ENCODE results near the gene DNM3.

The DNM3 gene

DNA sequence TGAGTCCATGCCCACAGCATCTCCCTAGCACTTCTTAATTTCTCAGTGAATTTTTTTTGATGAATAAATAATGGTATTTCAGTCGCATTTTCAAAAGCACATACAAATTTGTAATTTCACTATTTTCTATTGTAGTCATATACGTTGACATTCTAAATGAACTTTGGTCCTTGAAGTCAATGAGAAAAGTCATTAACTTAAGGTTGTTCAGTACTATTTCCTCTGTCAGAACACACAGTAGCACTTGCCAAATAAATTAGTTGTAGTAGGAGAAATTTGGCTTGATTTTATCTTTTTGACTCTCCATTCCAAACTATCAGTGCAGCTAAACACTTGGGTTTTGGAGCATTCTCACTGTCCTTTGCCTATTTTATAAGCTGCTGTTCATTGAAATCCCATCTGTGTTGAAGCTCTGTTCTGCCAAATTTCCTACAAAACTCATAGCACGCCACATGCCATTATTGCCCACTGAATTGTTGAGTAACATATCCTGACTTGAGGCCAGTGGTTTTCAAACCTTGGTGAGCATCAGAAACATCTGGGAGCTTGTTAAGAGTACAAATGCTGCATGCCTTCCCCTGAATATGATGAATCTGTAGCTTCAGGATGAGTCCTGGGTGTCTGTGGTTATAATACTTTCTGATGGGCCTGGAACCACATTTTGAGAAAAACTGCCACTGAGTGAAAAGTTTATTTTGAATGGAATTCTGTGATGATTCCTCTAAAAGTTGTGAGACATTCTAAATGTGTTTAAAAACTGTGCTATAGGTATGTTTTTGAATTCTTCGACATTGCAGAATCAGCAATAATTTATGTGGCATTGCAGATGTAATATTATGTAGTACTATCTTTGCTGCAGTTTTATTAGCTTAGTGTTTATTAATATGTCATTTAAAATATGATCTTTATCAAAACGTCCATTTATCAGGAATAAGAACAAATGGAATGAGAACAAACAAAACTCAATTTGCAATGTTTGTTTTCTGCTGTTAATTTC is 78.9 kb downstream of the DNM3 start:
- DNase-seq (ENCODE audit: low spot score): no peak

DNA sequence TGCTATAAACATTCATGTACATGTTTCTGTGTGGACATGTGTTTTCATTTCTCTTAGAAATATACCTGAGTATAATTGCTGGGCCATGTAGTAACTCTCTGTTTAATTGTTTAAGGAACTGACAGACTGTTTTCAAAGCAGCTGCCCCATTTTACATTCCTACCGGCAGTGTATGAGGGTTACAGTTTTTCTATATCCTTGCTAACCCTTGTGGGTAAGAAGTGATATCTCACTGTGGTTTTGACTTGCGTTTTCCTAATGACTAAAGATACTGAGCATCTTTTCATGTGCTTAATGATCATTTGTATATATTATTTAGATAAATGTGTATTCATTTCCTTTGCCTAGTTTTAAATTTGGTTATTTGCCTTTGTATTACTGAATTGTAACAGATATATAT is 81.7 kb downstream of the DNM3 start:
- DNase-seq (ENCODE audit: low spot score): no peak

DNA sequence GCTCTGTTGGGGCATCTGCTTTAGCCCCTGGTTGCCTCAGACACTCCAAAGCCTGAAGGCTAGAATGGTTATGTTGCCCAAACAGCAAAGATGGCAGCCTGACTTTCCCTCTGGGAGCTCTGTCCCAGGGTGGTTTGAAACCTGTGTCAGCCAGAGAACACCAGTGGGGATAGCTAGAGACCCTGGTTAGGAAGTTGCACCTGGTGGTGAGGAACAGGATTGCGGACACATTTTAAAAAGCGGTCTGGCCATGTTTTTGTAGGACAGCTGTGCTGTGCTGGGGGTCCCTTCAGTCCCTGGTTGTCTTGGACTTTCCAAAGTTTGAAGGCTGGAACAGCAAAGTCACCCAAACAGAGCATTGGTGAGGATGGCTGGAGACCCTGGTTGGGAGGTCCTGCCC is 87.8 kb downstream of the DNM3 start:
- no peak for DNase-seq (ENCODE audit: low spot score)

DNA sequence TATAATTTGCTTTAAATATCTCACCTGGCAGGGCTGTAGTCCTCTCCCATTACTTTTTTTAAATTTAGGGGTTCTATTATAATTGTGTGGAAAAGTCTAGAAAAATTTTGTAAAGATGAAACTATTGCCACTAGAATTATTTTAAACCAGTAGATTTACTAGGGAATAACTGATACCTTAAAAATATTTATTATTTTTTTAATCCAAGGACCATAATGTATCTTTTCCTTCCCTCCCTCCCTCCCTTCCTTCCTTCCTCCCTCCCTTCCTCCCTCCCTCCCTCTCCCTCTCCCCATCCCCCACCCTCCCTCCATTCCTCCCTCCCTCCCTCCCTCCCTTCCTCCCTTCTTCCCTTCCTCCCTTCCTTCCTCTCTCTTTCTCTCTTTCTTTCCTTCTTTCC is 90.5 kb downstream of the DNM3 start:
- no peak for DNase-seq (ENCODE audit: low spot score)

DNA sequence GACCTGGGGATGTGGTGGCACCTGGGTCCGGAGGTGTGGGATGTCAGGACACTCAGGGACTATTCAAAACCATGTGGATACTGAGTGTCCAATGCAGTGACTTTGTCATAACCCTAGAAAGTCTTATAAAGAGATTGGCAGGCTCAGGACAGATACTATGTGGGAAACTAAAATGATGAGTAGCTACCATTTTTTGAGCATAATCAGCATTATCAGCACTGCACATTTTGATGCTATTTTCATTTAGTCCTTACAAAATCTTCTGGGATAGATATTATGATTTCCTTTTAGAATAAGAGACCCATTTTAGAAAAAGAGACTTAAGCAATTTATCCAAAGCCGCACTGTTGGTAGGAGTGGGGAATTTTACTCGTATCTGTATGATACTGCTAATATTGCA is 93.4 kb downstream of the DNM3 start:
- DNase-seq (ENCODE audit: low spot score): no peak

DNA sequence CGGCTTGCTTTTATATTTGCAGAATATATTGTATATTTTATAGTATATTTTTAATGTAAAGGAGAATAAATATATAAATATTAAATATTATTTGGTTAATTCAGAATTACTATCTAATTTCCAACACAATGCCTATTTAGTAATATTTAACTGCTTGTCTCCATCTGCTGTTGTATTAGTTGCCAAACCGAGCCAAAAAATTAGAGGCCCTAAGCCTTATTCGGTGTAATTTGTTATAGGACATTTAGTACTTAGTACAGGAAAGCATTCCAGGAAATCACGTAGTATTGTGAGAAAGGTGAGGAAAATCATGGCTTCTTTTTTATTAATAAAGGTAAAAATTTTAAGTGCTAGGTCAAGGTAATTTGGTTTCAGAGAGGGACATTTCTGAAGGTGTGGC is 93.8 kb downstream of the DNM3 start:
- DNase-seq (ENCODE audit: low spot score): no peak

DNA sequence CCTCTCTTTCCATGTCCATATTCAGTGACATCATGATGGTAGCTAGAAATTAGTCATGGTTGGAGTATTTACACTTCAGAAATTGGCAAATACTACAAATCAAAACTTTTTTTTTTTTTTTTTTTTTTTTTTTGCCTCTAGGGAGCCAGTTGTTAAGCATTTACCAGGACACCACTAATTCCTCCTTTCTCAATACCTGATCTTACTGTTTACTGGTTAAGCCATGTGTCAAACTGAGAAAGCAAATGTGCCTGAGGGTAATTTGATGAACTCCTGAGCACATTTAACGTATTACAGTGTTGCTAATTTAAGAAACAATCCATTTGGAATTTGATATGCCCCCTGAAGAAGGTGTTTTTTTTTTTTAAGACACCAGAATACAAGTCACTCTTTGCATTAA is 94.4 kb downstream of the DNM3 start:
- no peak for DNase-seq (ENCODE audit: low spot score)

DNA sequence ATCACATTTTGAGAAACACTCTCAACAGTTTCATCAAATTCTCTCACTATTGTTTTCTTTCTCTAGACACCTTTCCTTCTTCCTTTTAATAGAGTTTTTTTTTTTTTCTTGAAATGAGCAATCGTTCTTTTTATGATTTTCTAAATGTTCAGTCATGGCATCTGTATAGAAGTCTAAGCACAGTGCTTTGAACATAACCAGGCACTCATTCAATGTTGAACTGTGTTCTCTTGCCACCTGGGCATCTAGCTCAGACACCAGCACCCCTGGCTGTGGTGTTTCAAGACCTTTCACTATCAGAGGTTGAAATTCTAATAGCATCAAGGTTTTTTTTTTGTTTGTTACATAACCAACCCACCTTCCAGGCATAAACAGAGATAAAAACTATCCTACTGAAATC is 96.6 kb downstream of the DNM3 start:
- no peak for DNase-seq (ENCODE audit: low spot score)

DNA sequence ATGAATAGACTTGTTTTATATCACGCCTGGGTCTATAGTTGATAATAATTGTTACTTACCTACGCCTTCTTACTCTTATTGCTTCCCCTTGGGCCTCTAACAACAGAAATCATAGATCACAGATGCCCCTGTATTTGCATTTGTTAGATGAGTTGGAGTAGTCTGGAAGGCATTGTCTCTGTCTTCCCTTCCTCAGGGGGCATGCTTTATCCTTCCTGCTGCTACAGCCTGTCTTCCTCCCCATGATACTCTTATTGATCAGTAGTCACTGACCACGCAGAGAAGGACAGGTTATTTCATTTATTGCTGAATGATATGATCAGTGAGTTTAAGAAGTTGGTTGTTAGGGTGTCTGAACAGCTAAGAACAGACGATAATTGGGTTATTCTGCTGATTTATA is 98.4 kb downstream of the DNM3 start:
- no peak for DNase-seq (ENCODE audit: low spot score)

DNA sequence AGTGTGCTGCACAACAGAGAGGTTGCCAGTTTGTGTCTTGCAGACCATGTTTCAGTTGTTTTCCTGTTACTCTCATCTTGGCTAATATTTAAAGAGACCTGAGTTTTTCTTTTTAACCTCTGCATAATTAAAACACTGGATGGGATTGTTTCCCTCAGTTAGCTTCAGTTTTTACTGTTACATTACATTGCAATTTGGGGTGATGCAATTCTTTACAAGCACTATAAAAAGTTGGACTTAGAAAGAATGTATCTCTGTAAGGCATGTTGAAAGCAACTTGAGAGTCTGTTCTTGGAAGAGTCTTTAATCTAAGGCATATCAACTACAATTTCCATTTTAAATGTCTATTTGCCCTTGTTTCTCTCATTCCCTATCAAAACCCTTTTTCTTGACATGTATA is 99.1 kb downstream of the DNM3 start:
- DNase-seq (ENCODE audit: low spot score): no peak

DNA sequence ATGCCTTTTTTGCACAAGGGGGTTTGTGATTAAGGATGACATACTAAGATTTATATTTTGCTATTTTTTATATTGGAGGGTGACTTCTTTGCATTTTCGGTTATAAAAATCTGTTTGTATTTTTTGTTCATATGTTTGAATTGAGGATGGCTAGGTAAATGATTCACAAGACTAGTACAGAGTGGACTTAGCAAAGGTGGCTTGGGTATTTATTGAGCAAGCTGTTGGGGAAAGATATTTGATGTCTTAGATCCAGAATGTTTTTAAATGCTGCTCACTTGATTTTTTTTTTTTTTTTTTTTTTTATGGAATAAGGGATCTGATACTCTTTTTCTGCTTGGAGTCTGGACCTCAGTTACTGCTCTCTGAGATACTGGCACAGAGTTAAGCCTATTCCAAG is 100.6 kb downstream of the DNM3 start:
- no peak for DNase-seq (ENCODE audit: low spot score)

DNA sequence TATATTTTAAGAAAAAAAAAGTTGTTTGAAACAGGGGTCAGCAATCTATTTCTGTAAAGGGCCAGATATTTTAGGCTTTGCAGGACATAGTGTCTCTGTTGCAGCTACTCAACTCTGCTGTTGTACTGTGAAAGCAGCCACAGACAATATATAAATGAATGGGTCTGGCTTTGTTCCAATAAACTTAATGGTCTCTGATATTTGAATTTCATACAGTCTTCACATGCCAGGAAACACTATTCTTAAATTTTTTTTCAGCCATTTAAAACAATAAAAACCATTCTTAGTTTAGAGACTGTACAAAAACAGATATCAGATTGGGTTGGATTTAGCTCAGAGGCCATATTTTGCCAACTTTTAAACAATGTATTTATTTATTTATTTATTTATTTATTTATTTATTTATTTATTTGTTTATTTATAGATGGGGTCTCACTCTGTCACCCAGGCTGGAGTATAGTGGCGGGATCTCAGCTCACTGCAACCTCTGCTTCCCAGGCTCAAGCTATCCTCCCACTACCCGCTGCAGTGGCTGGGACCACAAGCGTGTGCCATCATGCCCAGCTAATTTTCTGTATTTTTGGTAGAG is 102.8 kb downstream of the DNM3 start:
- no peak for DNase-seq (ENCODE audit: low spot score)

DNA sequence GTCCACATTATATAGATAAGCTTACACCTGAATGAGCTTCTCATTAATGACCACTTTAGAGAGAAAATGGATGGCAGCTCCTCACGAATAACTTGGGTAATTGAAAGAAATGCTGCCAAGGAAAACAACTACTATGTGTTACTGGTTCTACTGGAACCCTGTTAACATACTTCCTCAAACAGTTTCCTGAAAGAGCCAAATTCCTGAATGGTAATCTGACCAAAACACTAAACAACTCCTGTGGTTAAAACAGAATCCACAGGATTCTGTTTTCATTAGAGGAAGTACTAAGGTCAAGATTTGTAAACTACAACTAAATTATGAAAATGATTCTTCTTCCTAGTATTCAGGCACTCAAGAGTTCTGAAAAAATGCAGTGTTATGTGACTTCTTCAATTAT is 107.2 kb downstream of the DNM3 start:
- DNase-seq (ENCODE audit: low spot score): no peak

DNA sequence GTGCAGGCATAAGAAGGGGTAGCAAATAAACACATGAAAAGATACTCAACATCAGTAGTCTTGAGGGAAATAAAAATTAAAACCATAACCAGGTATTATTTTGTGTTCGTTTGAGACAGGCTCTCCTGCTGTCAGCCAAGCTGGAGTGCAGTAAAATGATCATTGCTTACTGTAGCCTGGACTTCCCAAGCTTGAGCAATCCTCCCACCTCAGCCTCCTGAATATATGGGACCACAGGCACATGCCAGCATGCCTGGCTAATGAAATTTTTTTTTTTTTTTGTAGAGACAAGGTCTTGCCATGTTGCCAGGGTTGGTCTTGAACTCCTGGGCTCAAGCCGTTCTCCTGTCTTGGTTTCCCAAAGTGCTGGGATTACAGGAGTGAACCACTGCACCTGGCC is 108.0 kb downstream of the DNM3 start:
- no peak for DNase-seq (ENCODE audit: low spot score)

DNA sequence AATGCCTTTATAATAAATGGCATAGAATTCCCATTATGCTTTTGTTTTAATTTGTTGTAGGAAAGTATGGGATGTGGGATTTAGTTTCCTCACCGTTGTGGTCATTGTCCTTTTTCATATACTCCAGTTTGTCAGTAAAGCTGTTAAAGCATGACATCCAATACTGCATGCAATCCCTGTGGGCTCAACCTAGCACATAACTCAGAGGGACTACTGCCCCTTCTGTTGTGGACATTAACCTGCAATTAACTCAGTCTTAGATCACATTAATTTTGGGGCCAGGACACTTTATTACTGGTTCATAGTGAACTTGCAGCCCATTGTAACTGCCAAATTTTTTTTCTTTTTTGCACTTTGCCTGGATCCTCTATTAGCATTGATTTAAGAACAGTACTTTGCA is 112.5 kb downstream of the DNM3 start:
- no peak for DNase-seq (ENCODE audit: low spot score)

DNA sequence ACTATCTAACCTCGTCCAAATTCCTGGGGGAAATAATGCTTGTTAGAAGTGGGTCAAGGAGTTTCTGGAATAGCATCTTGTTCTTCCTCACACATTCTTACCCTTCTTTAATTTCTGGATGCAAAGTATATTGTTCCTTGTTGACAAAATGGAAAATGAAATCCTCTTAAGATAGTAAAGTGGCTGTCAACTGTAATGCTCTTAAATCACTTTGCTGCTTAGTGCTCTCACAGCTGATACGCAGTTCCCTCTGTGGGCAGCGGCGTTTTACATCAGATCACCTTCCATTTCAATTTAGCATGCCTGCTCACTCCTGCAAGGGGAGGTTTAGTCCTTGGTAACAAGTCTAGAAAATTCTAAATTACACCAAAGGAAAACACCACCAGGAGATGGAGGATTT is 113.1 kb downstream of the DNM3 start:
- DNase-seq (ENCODE audit: low spot score): no peak

DNA sequence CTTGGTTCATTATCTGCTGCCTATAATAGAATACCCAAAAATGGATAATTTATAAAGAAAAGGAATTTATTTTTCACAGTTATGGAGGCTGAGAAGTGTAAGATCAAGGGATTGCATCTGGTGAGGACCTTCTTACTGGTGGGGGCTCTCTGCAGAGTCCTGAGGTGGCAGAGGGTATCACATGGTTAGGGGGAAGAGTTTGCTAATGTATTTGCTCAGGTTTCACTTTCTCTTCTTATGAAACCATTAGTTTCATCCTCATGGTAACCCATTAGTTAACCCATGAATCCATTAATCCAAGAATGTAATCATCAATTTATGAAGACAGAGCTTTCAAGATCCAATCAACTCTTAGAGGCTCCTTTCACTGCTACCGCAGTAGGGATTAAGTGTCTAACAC is 120.6 kb downstream of the DNM3 start:
- DNase-seq (ENCODE audit: low spot score): no peak

DNA sequence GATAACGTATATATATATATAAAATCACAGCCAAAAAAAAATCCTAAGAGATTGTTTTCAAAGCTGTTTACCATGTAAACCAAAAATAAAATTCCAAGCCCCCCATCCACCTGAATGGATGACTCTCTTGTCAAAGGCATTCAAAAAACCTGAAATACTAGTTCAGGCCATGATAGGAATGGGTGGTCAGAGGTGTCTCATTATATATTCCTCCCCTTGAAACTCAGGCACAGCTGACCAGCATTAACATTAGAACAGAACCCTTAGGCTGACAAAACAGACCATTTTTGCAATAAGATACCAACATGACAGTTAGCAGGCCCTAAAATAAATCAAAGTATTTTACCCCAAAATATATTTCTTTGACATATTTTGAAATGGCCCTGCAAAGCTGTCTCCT is 122.5 kb downstream of the DNM3 start:
- DNase-seq (ENCODE audit: low spot score): no peak

DNA sequence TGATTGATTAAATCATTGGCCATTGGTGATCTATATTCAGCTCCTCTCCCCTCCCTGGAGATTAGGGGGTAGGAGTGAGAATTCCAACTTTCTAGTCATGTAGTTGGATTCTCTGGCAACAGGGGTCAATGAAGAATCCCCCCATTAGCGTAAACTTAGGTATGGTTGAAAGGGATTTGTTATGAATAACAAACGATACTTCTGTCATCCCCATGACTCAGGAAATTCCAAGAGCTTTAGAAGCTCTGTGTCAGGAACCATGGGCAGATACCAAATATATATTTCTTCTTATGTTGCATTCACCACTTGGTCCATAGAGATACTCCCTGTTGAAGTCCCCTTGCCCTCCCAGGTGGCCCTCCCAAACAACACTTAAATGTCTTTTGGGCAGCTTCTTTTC is 124.5 kb downstream of the DNM3 start:
- DNase-seq (ENCODE audit: low spot score): no peak

DNA sequence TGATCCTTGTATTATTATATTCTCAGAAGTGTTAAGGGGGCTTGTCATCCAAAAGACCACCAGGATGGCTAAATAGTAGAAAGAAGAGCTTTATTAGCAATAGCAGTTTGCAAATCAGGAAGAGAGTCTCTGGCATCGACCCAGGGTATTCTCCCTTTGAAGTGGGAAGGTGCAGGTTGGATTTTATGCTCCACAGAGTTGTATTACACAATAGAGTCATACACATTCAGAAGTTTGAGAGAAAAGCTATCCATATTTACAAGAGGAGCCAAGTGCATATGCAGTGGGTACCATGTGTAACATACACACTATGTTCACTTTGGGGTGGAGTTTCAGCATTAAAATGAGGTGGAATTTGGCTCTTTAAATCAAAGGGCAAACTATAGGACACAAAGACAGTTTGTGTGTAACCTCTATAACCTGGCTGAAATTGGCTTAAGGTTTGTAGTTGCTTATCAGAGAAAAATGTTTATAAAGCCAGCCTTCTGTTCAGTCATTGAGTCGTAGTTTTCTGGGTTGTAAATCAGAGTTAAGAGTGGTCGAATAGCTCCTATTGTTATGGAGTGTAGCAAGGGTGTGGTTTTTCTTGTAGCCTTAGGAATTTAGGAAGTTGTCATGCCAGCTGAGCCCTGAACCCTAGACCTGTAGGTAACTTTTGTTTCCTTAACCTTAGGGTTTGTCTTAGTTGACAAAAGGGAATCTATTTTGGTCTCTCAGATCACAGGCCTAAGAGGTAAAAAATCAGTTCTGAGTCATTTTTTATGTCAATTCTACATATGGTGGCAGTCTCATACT is 125.3 kb downstream of the DNM3 start:
- DNase-seq (ENCODE audit: low spot score): no peak

DNA sequence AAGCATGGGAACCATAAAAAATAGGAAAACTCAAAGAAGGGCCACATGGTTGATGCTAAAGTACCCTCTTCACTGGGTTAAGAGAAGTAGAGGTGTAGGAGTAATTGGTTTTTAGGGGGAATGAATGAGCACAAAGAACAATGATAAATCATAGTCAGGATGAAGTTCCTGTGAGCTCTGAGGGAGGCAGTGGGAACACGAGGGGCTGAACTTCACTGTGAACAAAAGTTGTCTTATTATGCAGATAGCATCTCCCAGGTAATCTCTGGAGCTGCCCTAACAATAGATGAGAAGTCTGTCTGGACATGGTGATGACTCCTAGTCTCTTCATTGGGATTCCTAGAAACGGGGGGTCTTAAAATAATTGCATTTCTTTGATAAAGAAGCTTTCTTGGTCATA is 127.9 kb downstream of the DNM3 start:
- no peak for DNase-seq (ENCODE audit: low spot score)

DNA sequence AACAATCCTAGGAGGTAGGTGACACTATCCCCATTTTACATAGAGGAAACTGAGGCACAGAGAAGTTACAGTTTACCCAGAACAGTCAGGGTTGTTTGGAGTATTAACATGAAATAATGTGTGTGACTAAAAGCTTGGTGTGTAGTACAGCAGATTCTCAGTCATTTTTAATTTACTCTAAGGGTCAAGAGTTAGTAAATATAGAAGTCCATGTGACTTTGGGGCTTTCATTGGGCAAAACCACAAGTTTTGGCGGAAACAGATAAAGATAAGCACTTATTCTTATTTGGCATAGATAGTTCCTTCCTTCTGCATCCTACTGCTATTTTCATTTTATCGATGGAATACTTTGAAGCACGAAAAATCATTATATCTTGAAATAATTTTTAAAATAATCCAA is 128.5 kb downstream of the DNM3 start:
- no peak for DNase-seq (ENCODE audit: low spot score)

DNA sequence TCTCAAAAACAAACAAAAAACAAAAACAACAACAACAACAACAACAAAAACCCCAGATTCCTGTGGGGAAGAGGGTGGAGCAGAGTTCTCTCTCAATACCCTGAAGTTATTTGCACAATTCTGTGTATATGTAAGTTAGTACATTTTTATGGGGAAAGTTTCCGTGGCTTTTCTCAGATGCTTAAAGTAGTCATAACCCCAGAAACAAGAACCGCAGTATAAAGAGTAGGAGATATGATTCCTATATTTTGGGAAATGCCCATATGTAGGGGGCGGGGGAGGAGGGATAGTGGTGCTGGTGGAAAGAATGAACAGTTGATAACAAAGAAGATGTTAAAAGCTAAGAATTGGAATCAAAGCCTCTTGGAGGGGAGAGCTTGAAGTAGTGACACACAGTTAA is 131.5 kb downstream of the DNM3 start:
- DNase-seq (ENCODE audit: low spot score): no peak
